HG03439 (cell line): ENCODE measurements around the gene KDM2B.

Experiments
- ATAC-seq: cut with Tn5 transposase; IDR thresholded peaks from one replicate; pipeline ENCODE4 v1.9.1; 2021; ENCODE audit warnings: mild to moderate bottlenecking, moderate library complexity; ENCODE audit not compliant: unreplicated experiment

Gene KDM2B

DNA sequence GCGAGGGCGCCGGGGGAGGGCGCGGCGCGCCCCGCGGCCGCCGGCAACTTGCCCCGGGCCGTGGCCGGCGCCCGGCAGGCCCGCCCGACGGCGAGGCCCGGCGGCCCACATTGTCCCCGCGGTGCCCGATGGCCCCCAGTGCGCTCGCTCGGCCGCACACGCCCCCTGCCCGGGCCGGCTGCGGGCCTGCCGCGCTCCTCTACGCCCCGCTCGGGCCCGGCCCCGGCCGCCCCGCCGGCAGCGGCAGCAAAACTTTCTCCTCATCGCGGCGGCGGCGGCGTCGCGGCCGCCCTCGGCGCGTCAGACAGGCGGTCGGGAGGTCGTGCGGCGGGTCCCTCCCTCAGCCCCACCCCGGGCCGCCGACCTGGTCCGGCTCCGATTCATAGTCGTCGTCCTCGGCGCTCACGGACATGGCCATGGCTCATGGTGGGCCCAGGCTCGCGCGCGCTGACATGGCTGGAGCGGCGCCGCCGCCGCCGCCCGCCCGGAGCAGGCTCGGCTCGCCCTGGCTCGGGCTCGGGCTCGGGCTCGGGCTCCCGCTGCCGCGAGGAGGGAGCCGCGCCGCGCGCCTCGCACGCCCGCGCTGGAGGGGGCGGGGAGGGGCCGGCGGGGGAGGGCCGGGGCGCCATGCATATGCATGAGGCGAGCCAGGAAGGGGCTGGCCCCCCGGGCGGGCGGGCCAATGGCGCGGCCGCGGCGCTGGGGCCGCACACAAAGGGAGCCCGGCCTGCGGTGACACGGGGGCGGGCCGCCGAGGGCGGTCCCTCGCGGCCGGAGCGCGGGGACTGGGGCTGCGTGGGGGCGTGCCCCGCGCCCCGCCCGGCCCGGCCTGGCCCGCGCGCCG is 113.8 kb downstream of the KDM2B start:
- peak; percentile 82 for ATAC-seq

DNA sequence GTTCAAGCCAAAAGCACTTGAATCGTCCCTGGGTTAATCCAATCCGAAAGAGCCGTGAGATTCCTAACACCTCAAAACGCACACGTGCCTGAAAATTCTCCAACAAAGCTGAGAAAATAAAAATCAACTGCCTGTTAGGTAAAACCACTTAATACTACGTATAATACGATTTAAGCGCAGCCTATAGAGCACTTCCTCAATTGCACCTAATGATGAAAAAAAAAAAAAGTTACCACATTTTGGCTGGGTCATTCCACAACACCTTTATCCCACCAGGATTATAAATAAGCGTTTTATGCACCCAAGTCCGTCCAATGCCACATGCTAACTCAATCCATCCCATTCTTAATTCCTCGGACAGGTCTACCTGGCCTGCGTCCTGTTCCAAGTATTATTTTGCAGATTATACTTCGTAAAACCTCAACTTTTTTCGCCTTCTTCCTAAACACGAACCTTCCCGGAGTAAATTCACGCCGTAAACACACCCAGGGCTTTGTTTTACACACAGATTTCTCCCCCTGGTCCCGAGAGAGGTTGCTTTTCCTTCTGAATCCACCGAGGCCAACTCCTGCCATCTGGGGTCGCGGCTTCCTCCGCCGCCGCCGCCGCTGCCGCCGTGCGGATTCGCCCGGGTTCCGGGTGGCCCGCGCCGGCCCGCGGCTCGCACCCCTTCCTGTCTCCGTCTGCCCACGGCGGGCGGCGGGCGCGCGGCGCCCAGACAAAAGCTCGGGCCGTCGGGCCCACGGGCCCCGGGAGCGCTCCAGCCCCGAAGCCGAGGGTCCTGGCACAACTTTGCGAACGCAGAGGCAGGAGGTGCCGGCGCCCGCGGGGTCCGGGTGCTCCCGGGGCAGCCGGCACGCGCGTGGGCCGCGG is 114.7 kb downstream of the KDM2B start:
- ATAC-seq, result peak; percentile 12

GRCh38 chr12:121464331-121464730 is 116.5 kb downstream of the KDM2B start:
- ATAC-seq, result no peak

- ATAC-seq, result no peak
These were observed 119.8 kb downstream of the KDM2B start for GRCh38 chr12:121461048-121461447.

- no peak for ATAC-seq
These were observed 124.3 kb downstream of the KDM2B start for GRCh38 chr12:121456551-121456950.

DNA sequence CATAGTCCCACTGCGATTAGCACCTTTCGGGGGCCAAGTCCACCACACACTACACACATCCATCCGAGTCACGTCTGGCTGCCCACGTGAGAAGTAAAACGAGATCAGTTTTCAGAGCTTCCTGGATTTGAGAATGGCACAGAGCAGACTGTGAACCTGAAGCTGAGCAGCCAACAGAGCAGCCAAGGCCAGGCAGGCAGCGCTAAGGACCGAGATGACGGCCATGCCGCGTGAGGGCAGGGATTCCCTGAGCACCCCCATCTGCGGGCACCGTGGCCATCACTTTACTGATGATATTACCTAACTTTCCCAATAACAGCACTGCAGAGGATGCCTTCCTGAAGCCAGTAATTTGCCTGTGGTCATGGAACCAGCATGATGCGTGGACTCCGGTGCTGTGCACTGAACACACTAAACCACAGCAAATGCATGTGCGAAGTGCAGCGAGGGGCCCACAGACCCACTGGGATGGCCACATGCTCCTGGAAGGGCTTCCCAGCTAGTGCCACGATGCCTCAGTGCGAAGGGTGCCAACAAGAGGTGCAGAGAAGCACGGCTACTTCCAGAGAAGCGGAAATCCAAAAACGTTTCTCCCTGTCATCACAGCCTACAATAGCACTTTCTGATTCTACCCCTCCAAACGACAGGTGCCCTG is 124.9 kb downstream of the KDM2B start:
- no peak for ATAC-seq

GRCh38 chr12:121454921-121455320 is 125.9 kb downstream of the KDM2B start:
- ATAC-seq, result no peak

GRCh38 chr12:121453629-121454028 is 127.2 kb downstream of the KDM2B start:
- ATAC-seq, result no peak

DNA sequence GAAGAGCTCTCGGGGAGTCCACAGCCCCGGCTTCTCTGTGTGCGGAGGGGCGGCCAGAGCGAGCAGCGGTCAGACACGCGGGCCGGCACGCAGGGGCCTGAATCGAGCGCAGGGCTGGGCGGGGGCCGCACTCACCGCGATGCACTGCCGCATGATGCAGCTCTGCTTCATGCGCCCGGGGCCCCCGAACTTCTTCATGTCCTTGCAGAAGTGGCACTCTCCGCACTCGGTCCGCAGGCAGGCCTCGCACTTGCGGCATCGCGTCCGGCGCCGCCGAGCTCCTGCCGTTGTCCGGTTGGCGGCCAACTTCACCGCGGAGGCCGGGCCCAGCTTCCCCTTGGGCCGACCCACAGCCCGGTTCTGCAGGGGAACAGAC is 127.8 kb downstream of the KDM2B start:
- no peak for ATAC-seq

DNA sequence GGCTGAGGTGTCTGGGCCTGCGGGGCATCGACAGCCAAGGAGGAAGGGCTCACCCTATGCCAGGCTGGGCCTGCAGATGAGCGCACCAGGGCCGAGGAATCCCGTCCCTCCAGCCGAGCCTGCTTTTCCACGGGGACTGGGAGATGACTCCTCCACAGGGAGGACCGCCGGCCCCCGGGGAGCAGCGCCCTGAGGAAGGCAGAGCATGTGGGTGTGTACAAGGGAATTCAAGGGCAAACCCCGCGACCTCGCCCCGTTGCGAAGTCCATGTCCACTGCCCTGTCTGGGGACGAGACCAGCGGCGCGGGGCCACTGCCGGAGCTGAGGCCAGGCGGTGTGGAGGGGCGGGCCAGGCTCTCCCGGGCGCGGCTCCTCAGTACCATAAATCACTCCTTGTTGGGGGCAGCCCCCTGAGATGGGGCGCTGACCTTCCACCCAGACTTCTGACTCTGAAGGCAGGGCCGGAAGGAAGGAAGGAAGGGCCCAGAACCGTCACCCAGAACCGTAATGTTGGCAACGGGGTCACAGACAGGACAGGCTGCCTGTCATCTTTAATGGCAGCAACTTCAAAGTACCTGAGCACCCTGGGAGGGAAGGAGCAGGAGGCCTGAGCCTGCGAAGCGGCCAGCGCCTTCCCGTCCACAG is 128.4 kb downstream of the KDM2B start:
- ATAC-seq, result no peak

DNA sequence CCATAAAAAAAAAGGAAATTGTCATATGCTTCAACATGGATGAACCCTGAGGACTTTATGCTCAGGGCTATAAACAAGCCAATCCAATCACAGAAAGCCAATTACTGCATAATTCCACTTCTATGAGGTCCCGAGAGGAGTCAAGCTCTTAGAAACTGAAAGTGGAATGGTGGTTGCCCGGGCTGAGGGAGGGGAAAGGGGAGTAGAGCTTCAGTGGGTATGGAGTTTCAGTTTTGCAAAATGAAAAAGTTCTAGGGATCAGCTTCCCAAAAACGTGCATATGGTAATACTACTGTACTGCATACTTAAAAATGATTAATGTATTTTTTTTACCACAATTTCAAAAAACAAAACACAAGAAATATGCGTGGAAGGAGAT is 128.9 kb downstream of the KDM2B start:
- ATAC-seq, result no peak

GRCh38 chr12:121448771-121449315 is 132.0 kb downstream of the KDM2B start:
- no peak for ATAC-seq

DNA sequence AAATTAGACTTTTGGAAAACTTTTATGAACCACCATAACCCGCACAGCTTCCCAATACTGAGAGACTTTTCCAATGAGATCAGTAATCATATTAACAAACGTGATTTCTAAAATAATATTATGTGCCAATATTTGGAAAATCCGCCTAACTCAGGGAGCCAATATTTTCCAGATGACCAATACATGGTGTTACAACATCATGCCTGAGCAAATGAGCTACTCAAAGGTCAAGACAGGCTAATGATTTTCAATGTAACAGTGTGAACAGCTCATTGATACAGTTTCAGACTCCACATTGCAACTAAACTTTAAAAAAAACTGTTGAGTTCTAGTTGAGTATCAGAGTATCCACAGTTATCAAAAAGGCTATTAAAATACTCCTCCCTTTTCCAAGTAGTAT is 134.1 kb downstream of the KDM2B start:
- no peak for ATAC-seq

DNA sequence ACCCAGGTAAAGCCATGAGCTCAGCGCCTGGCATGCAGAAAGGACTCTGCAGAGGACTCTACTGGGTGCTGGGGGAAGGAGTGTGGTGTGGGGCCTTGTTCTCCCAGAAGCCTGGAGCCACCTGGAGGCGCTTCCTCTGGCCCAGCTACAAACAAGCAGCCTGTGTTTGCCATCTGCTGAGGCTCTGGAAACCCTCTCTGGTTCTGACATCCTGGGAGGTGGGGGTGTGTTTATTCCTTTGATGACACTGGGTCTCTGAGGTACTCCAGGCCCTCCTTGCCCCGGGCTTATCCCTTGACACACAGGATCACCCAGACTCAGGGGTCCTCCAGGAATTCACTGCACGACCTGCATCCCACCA is 136.0 kb downstream of the KDM2B start:
- ATAC-seq, result no peak

DNA sequence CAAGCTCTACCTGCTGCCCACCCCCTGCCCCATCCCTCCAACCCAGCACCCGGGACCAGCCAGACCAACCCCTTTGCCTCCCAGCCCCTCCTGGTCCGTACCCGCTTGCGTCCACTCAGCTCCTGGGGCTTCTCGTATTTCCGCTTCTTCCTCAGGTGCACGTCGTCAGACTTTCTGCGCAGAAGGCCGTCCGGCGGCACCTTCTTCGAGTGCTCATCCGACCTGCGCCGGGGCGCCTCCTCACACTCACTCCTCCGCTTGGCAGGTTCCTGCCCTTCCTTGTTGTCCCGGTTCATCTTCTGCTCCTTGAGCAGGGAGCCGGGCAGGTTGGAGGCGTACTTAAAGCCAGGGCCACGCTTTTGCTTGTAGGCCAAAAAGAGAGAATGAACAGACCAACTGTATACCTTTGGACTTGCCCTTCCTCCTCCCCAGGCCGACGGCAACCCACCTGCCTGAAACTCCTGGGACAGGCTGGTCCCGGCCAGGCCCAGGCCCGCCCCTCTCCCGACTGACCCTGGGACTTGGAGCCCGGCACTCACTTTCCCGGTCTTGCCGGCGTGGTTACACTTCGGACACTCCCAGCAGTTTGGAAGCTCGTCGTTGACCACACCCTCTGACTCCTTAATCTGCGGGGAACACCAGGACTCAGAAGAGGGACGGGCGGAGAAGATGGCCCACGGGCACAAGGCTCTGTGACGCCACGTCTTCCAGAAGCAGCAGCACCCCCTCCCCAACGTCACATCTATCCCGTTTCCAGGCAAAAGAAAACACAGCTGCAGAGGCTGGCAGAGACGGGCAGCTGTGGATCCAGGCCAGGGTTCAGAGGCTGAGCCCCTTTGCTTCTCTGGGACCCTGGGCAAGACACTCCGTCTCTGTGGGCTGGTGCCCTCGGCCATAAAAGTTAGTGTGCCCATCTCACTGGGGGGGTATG is 136.6 kb downstream of the KDM2B start:
- ATAC-seq, result no peak

DNA sequence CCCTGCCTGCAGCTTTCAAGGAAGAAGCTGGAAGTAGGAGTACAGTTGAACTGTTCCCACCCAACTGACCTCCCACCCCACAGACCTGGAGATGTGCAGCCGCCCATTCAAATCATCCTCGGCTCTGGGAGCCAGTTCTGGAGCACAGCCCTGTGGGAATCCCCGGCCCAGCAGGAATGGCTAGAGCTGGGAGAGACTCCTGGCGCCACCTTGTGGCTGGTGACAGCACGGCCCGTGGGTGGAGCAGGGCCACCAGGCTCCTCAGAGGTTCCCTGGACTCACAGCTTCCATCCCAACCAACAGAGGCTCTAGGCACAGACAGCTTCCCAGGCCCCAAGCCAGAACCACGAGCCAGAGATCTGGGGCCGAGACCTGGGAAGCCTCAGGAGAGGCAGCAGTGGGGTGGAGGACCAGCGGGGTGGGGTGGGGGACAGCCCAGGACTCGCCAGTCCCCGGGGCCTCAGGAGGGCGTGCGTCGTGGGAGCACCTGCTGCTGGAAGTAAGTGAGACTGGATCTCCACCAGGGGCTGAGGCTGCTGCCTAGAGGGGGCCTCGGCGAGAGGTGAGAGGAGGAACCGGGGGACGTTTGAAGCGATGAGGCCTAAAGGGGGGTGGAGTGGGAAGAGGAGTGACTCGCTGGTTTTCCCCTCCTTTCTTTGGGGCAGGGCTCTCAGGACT is 137.5 kb downstream of the KDM2B start:
- ATAC-seq, result no peak

- no peak for ATAC-seq
These were observed 138.5 kb downstream of the KDM2B start for GRCh38 chr12:121442028-121442948.

GRCh38 chr12:121441555-121441954 is 139.3 kb downstream of the KDM2B start:
- no peak for ATAC-seq
